ENCODE data around the gene NPIPB8.
"Not testable (repeated sequence)": the region's sequence is repeated elsewhere in the genome, so short reads cannot be mapped to it uniquely, and the experiment has no call there.

DNA sequence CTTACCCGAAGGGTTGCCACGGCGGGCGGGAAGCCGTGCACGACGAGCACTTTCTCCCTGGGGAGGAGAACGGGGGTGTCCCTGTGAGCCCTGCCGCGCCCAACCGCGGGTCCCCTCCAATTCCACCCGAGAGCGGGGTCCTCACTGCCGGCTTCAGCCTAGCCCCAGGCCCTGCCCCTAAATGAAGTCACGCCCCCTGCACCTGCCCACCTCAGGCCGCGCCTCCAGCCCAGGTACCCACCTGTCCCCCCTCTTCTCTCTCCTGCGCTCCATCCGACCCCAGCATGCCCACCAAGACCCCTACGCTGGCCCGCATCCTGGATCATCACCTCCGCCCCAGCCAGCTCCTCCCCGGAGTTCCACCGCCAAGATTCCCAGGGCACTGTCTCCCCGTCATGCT, 24.0 kb upstream of the NPIPB8 start:
- not testable (repeated sequence) for TF ChIP-seq TAF1 (IDR thresholded peaks at IDR 0.05; ENCODE audit: low read depth, low read length); POLR2A (IDR thresholded peaks at IDR 0.05; ENCODE audit: low read depth, low read length); POLR2AphosphoS5 (IDR thresholded peaks at IDR 0.05; ENCODE audit: low read depth, low read length); SPI1 (IDR thresholded peaks at IDR 0.05; ENCODE audit: low read depth, low read length); POU2F2 (IDR thresholded peaks at IDR 0.05; ENCODE audit: low read depth, low read length); PAX5 (IDR thresholded peaks at IDR 0.05; ENCODE audit: insufficient read depth, low read length, severe bottlenecking)
